ENCODE measurements around the gene CD4. TPM values are rescaled to one million over a fixed set of nuclear protein-coding genes. Genes with fewer than 3 reads are reported as not detected.

CD4 gene
- total RNA-seq, 1 donor from 2014 or later: not detected

- DNase-seq: no peak
Observed at GRCh38 chr12:6829536-6830220, 40.4 kb downstream of the CD4 start.

- DNase-seq: no peak
Observed at GRCh38 chr12:6830286-6830890, 41.1 kb downstream of the CD4 start.

GRCh38 chr12:6830999-6831398 is 41.7 kb downstream of the CD4 start:
- no peak for DNase-seq

GRCh38 chr12:6831450-6831995 is 42.2 kb downstream of the CD4 start:
- DNase-seq: no peak

- no peak for DNase-seq
Observed at GRCh38 chr12:6832125-6832524, 42.8 kb downstream of the CD4 start.

- DNase-seq: no peak
Observed at GRCh38 chr12:6833189-6833890, 44.0 kb downstream of the CD4 start.

- DNase-seq: no peak
Observed at GRCh38 chr12:6834254-6834653, 44.9 kb downstream of the CD4 start.

- no peak for DNase-seq
Observed at GRCh38 chr12:6834873-6835272, 45.5 kb downstream of the CD4 start.

GRCh38 chr12:6836851-6837250 is 47.5 kb downstream of the CD4 start:
- DNase-seq: no peak

GRCh38 chr12:6837370-6838060 is 48.2 kb downstream of the CD4 start:
- DNase-seq: no peak

- DNase-seq: no peak
Observed at GRCh38 chr12:6838854-6839253, 49.5 kb downstream of the CD4 start.

GRCh38 chr12:6839482-6840201 is 50.3 kb downstream of the CD4 start:
- no peak for DNase-seq

- no peak for DNase-seq
Observed at GRCh38 chr12:6840330-6840729, 51.0 kb downstream of the CD4 start.

- DNase-seq: no peak
Observed at GRCh38 chr12:6840761-6841515, 51.6 kb downstream of the CD4 start, which contains the start of gene GNB3. Gene GNB3 (plus strand): TSS chr12:6840925. CDS start chr12:6841288, 363 bp downstream.

- DNase-seq: no peak
Observed at GRCh38 chr12:6842075-6842474, 52.7 kb downstream of the CD4 start.

GRCh38 chr12:6843118-6843902 is 54.0 kb downstream of the CD4 start:
- peak; percentile 25 for DNase-seq

- DNase-seq: no peak
Observed at GRCh38 chr12:6845395-6845794, 56.1 kb downstream of the CD4 start.

- no peak for DNase-seq
Observed at GRCh38 chr12:6846316-6846869, 57.1 kb downstream of the CD4 start.

GRCh38 chr12:6847676-6848075 is 58.3 kb downstream of the CD4 start:
- no peak for DNase-seq

GRCh38 chr12:6849427-6849826 is 60.1 kb downstream of the CD4 start:
- DNase-seq: no peak

All from dermis blood vessel endothelial cell (primary cell).